Endometrial microvascular endothelial cells (primary cell): Measurements from ENCODE around the gene NFKBIL1. TPM values are rescaled to one million over a fixed set of nuclear protein-coding genes. Genes with fewer than 3 reads are reported as not detected.
"Not testable (repeated sequence)": the region's sequence is repeated elsewhere in the genome, so short reads cannot be mapped to it uniquely, and the experiment has no call there.

Source experiments
- in situ Hi-C: cut with HindIII; loops from 2 replicates; pipeline ENCODE4 v1.10.0; 2017; ENCODE audit warnings: low sequenced_read_pairs, low pct_unique_long_range_greater_than_20kb; ENCODE audit errors: inconsistent ontology term
- total RNA-seq: library from RNA; depleted of rRNA; stranded (reverse); fragments of >200 nt; gene quantifications from one replicate; pipeline ENCODE4 v1.2.3, GENCODE V29; 2015; ENCODE audit errors: inconsistent ontology term

NFKBIL1 gene
- total RNA-seq, 1 donor from 2014 or later = 13.1 TPM

DNA sequence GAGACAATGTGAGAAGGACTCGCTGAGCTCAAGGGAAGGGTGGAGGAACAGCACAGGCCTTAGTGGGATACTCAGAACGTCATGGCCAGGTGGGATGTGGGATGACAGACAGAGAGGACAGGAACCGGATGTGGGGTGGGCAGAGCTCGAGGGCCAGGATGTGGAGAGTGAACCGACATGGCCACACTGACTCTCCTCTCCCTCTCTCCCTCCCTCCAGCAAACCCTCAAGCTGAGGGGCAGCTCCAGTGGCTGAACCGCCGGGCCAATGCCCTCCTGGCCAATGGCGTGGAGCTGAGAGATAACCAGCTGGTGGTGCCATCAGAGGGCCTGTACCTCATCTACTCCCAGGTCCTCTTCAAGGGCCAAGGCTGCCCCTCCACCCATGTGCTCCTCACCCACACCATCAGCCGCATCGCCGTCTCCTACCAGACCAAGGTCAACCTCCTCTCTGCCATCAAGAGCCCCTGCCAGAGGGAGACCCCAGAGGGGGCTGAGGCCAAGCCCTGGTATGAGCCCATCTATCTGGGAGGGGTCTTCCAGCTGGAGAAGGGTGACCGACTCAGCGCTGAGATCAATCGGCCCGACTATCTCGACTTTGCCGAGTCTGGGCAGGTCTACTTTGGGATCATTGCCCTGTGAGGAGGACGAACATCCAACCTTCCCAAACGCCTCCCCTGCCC, 29.6 kb downstream of the NFKBIL1 start:
- in situ Hi-C loops = no loop called here

DNA sequence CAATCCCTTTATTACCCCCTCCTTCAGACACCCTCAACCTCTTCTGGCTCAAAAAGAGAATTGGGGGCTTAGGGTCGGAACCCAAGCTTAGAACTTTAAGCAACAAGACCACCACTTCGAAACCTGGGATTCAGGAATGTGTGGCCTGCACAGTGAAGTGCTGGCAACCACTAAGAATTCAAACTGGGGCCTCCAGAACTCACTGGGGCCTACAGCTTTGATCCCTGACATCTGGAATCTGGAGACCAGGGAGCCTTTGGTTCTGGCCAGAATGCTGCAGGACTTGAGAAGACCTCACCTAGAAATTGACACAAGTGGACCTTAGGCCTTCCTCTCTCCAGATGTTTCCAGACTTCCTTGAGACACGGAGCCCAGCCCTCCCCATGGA, 30.2 kb downstream of the NFKBIL1 start:
- in situ Hi-C loops = no loop called here

GRCh38 chr6:31578184-31579118, 31.0 kb downstream of the NFKBIL1 start:
- in situ Hi-C loops = no loop called here

DNA sequence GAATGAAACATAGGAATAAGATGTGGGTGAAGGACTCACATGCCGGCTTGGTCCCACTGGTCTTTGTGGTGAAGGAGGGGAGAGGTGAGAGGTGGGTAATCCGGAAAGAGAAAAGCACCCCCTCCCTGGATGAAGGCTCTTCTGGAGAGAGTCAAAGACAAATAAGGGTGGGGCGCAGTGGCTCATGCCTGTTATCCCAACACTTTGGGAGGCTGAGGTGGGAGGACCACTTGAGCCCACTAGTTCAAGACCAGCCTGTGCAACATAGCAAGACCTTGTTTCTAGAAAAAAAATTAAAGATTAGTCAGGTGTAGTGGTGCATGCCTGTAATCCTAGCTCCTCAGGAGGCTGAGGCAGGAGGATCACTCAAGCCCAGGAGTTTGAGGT, 31.7 kb downstream of the NFKBIL1 start:
- in situ Hi-C loops = no loop called here

GRCh38 chr6:31579546-31580437, 32.4 kb downstream of the NFKBIL1 start:
- in situ Hi-C loops = no loop called here

GRCh38 chr6:31580438-31580740, 33.0 kb downstream of the NFKBIL1 start:
- in situ Hi-C loops = no loop called here

DNA sequence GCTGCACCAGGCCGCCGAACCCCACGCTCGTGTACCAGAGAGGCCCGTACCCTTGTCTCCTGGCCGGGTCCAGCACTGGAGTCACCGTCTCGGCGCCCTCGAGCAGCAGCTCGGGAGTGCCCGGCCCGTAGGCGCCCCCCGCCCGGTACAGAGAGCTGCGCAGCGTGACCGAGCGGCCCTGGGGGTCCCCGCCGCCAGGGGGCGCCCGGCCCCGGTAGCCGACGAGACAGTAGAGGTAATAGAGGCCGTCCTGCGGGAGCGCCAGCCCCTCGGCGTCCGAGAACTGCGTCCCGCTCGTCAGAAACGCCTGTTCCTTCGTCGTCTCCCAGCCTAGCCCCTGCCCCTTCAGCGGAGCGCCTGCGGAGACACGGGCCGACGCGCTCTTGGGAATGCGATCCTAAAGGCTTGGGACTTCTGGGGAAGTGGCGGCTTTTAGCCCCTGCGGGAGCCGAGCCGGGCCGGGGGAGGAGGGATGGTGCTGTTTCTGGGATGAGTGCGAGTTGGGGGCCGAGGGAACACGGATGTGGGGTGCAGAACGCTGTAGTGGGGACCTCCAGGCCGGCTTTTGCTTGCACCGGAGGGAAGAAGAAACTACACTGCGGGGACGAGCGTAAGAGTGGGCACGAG, 33.5 kb downstream of the NFKBIL1 start:
- in situ Hi-C loops = no loop called here

GRCh38 chr6:31581434-31582229, 34.2 kb downstream of the NFKBIL1 start:
- in situ Hi-C loops = no loop called here

GRCh38 chr6:31582230-31582643, 34.8 kb downstream of the NFKBIL1 start, which contains the start of gene LTB:
TSS of gene LTB (minus strand) at chr6:31582424. CDS start at chr6:31582417, 7 bp downstream.
- in situ Hi-C loops = no loop called here

GRCh38 chr6:31585491-31585890, 38.1 kb downstream of the NFKBIL1 start:
- in situ Hi-C loops = no loop called here

DNA sequence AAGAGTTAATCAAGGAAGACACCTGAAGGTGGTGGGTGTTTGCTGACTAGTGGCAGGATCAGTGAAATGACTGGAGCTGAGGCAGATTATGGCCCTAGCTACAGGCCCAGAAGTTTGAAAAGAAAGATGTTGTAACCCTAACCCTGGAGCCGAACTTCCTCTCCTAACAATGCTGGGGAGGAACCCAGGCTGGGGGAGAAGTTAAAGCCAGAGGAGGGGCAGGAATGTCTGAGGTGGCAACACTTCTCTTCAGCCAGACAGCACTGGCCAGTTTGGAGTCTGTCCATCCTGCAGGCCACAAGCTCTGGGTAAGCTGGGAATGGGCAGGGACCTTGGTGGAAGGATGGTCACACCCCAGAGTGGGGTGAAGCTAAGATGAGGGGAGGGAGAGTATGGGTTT, 38.6 kb downstream of the NFKBIL1 start, which contains the start of gene LST1:
Gene LST1 (plus strand): TSS at position 270 of the 400 bp plus-strand sequence. CDS start 1,023 bp downstream, outside the sequence.
- in situ Hi-C loops = no loop called here

DNA sequence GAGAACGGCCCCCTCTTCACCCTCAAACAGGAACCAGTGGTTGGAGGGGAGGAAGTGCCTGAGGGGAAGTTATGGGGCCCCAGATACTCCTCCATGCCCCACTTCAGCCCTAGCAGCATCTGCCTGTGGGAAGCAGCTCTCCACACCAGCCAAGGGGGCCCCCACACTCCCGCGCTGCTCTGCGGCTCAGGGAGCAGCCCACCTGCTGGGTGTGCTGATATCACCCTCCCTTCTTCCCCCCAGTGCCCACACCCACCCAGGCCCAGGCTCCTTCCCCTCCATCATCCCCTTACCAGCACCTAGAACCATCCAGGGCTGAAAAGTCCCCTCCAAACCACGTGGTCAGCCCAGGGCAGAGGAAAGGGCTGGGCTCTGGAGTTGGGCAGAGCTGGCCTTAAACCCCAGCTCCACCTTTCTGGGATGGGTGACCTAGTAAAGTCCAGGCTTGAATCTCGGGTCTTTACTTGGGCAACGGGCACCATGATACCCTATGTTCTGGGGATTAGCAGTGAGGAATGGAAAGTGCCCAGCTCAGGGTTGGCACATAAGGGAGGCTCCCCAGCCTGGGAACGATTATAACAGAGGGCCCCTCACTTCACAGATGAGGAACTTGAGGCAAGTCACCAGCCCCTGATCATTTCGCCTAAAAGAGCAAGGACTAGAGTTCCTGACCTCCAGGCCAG, 39.3 kb downstream of the NFKBIL1 start:
- in situ Hi-C loops = no loop called here

GRCh38 chr6:31587791-31588777, 40.7 kb downstream of the NFKBIL1 start:
- in situ Hi-C loops = no loop called here

DNA sequence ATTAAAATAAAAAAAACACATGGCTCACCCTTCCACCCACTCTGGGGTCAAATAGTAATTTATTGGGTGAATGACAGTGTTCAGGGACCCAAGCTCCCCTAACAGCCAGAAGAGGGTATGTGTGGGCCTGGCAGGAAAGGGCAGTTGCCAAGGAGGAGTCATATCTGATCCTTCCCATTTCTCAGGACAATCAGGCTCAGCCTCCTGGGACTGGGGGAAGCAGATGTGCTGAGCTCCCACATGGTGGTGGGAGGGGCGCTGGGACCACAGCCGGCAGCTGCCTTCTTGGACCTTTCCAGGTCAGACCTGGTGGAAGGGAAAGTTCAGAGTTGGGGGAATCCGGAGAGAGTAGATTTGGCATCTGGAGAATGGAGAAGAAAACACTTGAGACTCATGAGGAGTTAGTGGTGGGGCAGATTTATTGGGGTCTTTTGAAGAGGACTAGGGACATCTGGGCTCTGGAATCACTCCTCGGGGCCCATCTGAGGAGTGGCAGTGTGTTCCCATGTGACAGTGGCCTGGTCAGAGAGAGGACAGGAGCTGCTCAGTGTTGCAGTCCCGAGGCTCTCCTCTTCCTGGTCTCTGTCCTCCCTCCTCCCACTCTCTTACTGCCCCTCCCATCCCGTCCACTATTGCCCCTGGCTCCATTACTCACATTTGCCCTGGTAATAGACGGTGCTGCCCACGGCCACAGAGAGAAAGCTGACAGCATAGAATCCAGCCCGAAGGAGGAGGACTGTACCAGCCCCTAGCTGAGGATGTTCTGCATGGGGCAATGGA, 41.7 kb downstream of the NFKBIL1 start:
- in situ Hi-C loops = no loop called here

- in situ Hi-C loops = not testable (repeated sequence)
Observed at GRCh38 chr6:31590691-31591090, 43.3 kb downstream of the NFKBIL1 start.

GRCh38 chr6:31592396-31592771, 45.0 kb downstream of the NFKBIL1 start:
- in situ Hi-C loops = no loop called here
